Progenitor cell of endocrine pancreas (in vitro differentiated cells): ENCODE results near the gene SCLT1. TPM values are rescaled to one million over a fixed set of nuclear protein-coding genes. Genes with fewer than 3 reads are reported as not detected.

Source experiments
- DNase-seq: peaks from one replicate; pipeline ENCODE4 v3.0.0; 2021; ENCODE audit warnings: low spot score; ENCODE audit not compliant: unreplicated experiment
- H3K27ac Mint-ChIP-seq: 2 replicates; pipeline ENCODE4 v1.8.0; 2021; ENCODE audit warnings: mild to moderate bottlenecking, moderate library complexity, mixed read lengths
- H3K27me3 Mint-ChIP-seq: 2 replicates; pipeline ENCODE4 v1.8.0; 2021; ENCODE audit warnings: mixed read lengths
- H3K36me3 Mint-ChIP-seq: 2 replicates; pipeline ENCODE4 v1.8.0; 2022; ENCODE audit warnings: mixed read lengths; ENCODE audit not compliant: insufficient read depth
- H3K4me1 Mint-ChIP-seq: 2 replicates; pipeline ENCODE4 v1.8.0; 2021; ENCODE audit warnings: low read depth, mixed read lengths
- H3K4me3 Mint-ChIP-seq: 2 replicates; pipeline ENCODE4 v1.8.0; 2021; ENCODE audit warnings: low read depth, mild to moderate bottlenecking, moderate library complexity, mixed read lengths
- H3K9me3 Mint-ChIP-seq: 2 replicates; pipeline ENCODE4 v1.8.0; 2021; ENCODE audit warnings: low read depth, mixed read lengths
- CTCF ChIP-seq: fragments of 200-600 bp; sonication (generic); IDR thresholded peaks from one replicate; pipeline ENCODE4 v1.5.0; 2021; ENCODE audit warnings: antibody characterized with exemption, mild to moderate bottlenecking; ENCODE audit not compliant: unreplicated experiment
- total RNA-seq: library from RNA; stranded (reverse); gene quantifications from 2 replicates; pipeline ENCODE4 v1.2.1, GENCODE V29; 2021

The SCLT1 gene
- total RNA-seq, 1 donor from 2014 or later, result 16.1 TPM

DNA sequence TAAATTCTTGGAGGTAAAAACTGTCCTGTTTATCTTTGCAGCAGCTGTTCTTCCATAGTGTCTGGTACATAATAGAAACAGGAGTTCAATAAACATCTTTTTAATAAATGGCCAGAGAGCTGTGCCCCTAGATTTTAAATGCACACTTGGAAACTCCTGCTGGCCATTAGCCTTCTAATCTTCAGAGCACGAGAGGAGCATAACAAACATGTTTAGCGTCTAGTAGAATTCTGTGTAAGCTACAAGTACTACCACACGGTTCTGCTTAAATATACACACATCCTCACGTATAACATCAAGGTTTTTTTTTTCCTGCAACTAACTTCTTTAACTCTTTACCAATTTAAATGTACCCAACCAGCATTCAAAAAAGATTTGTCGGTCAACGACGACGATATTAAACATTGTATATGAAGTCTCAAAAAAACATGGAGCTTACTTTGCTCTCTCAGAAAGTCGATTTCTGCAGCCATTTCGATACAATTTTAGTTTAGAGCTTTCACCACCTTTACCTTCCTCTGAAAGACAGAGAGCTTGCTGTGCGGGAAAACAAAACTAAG is 628 bp downstream of the SCLT1 start:
- no peaks in the 10 kb centered on the region for H3K9me3 Mint-ChIP-seq
- TF ChIP-seq CTCF, result no peak
- no peaks in the 10 kb centered on the region for H3K36me3 Mint-ChIP-seq
- no peaks in the 10 kb centered on the region for H3K27me3 Mint-ChIP-seq
- H3K4me3 Mint-ChIP-seq, result no peak overlapping the region
- H3K4me1 Mint-ChIP-seq, result peaks cover 7% of the 10 kb centered on the region
- no peak for DNase-seq
- H3K27ac Mint-ChIP-seq, result no peak overlapping the region

DNA sequence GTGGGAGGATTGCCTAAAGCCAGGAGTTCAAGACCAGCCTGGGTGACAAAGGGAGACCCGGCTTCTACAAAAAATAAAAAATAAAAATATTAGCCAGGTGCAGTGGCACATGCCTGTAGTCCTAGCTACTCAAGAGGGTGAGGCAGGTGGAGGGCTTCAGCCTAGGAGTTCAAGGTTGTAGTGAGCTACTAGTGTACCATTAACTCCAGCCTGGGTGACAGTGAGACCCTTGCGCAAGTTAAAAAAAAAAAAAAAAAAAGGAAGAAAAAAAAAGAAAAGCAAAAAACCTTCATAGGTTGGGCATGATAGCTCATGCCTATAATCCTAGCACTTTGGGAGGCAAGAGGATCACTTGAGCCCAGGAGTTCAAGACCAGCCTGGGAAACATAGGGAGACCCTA is 5.8 kb downstream of the SCLT1 start:
- TF ChIP-seq CTCF, result no peak
- H3K4me1 Mint-ChIP-seq, result no peaks in the 10 kb centered on the region
- no peaks in the 10 kb centered on the region for H3K27me3 Mint-ChIP-seq
- peaks cover 12% of the 10 kb centered on the region for H3K36me3 Mint-ChIP-seq
- no peak overlapping the region for H3K27ac Mint-ChIP-seq
- DNase-seq, result no peak
- peaks cover 11% of the 10 kb centered on the region for H3K9me3 Mint-ChIP-seq
- H3K4me3 Mint-ChIP-seq, result no peak overlapping the region

- Mint-ChIP-seq H3K9me3 (peaks cover 19% of the 10 kb centered on the region), H3K27me3 (no peaks in the 10 kb centered on the region), H3K36me3 (peaks cover 22% of the 10 kb centered on the region), H3K4me1 (no peaks in the 10 kb centered on the region), H3K4me3 (no peak overlapping the region), H3K27ac (no peak overlapping the region)
- DNase-seq, result no peak
- no peak for TF ChIP-seq CTCF
Observed at GRCh38 chr4:129085472-129085871, 7.9 kb downstream of the SCLT1 start.

GRCh38 chr4:129082302-129082701 is 11.0 kb downstream of the SCLT1 start:
- Mint-ChIP-seq H3K4me3 (no peak overlapping the region), H3K36me3 (peaks cover 42% of the 10 kb centered on the region), H3K4me1 (no peaks in the 10 kb centered on the region), H3K27me3 (no peaks in the 10 kb centered on the region), H3K9me3 (peaks cover 30% of the 10 kb centered on the region), H3K27ac (no peak overlapping the region)
- DNase-seq, result no peak
- TF ChIP-seq CTCF, result no peak

GRCh38 chr4:129080129-129080528 is 13.2 kb downstream of the SCLT1 start:
- no peak for DNase-seq
- no peak for TF ChIP-seq CTCF
- H3K27me3 Mint-ChIP-seq, result no peaks in the 10 kb centered on the region
- peaks cover 44% of the 10 kb centered on the region for H3K36me3 Mint-ChIP-seq
- no peak overlapping the region for H3K4me3 Mint-ChIP-seq
- no peaks in the 10 kb centered on the region for H3K4me1 Mint-ChIP-seq
- peaks cover 25% of the 10 kb centered on the region for H3K9me3 Mint-ChIP-seq
- no peak overlapping the region for H3K27ac Mint-ChIP-seq
